GM12872 (cell line): Measurements from ENCODE around the gene RAD51B.

ENCODE experiments used
- CTCF ChIP-seq: IDR thresholded peaks from 3 replicates; pipeline ENCODE4 v1.5.1; 2011; ENCODE audit warnings: low read depth, mild to moderate bottlenecking, low read length, moderate library complexity; ENCODE audit not compliant: insufficient read depth

Gene RAD51B

GRCh38 chr14:68343534-68344118 is 524.0 kb downstream of the RAD51B start:
- TF ChIP-seq CTCF, result no peak

GRCh38 chr14:68345738-68346137 is 526.2 kb downstream of the RAD51B start:
- TF ChIP-seq CTCF, result no peak

GRCh38 chr14:68346556-68347343 is 527.2 kb downstream of the RAD51B start:
- no peak for TF ChIP-seq CTCF

GRCh38 chr14:68349900-68350629 is 530.5 kb downstream of the RAD51B start:
- TF ChIP-seq CTCF, result no peak

GRCh38 chr14:68355415-68355814 is 535.8 kb downstream of the RAD51B start:
- TF ChIP-seq CTCF, result no peak

GRCh38 chr14:68357777-68358176 is 538.2 kb downstream of the RAD51B start:
- TF ChIP-seq CTCF, result no peak

GRCh38 chr14:68358500-68358899 is 538.9 kb downstream of the RAD51B start:
- TF ChIP-seq CTCF, result no peak
